Keratinocyte (primary cell): ENCODE results near the gene SCLY. TPM values are rescaled to one million over a fixed set of nuclear protein-coding genes. Genes with fewer than 3 reads are reported as not detected.
A peak's percentile ranks its signal among the peaks of the same experiment; 100 is the strongest.

Experiments used
- DNase-seq: peaks from one replicate; pipeline ENCODE4 v3.0.0-alpha.2; 2011; ENCODE audit warnings: low read depth, missing footprints, low spot score
- FAIRE-seq: peaks from 2 replicates; lab custom pipeline; 2011; peaks lifted over from hg19 to GRCh38; lab: Jason Lieb, UNC
- H2AFZ ChIP-seq: 2 replicates; pipeline ENCODE4 v1.6.0; 2012; ENCODE audit warnings: low read length, control low read depth, inconsistent platforms; ENCODE audit not compliant: control insufficient read depth
- H3K27ac ChIP-seq: 2 replicates; pipeline ENCODE4 v1.5.1; 2011; ENCODE audit warnings: low read length; ENCODE audit not compliant: control insufficient read depth, insufficient read depth
- H3K27me3 ChIP-seq: 3 replicates; pipeline ENCODE4 v1.6.0; 2011; ENCODE audit warnings: low read length; ENCODE audit not compliant: control insufficient read depth, insufficient read depth; ENCODE audit errors: extremely low read depth
- H3K36me3 ChIP-seq, 2 experiments: 2 replicates in 1 of 2; 3 replicates in 1 of 2; pipeline ENCODE4 v1.5.1; 2011; ENCODE audit warnings: low read length in 2 of 2, mild to moderate bottlenecking in 1 of 2; ENCODE audit not compliant: control insufficient read depth in 2 of 2, insufficient read depth in 2 of 2; ENCODE audit errors: extremely low read depth in 1 of 2
- H3K4me1 ChIP-seq: 3 replicates; pipeline ENCODE4 v1.5.1; 2011; ENCODE audit warnings: low read length; ENCODE audit not compliant: control insufficient read depth, insufficient read depth; ENCODE audit errors: extremely low read depth
- H3K4me2 ChIP-seq: 3 replicates; pipeline ENCODE4 v1.6.0; 2011; ENCODE audit warnings: low read depth, low read length; ENCODE audit not compliant: control insufficient read depth, insufficient read depth; ENCODE audit errors: extremely low read depth
- H3K4me3 ChIP-seq, 3 experiments: fragments of 200-600 bp in 1 of 3; sonication (generic) in 1 of 3; 2 replicates in 2 of 3; 3 replicates in 1 of 3; pipeline ENCODE4 v1.5.1; 2011 to 2016; ENCODE audit warnings: low read length in 3 of 3, mild to moderate bottlenecking in 3 of 3, control low read depth in 2 of 3, inconsistent platforms in 1 of 3, low read depth in 1 of 3, mixed read lengths in 1 of 3, mixed run types in 1 of 3, moderate library complexity in 1 of 3; ENCODE audit not compliant: control insufficient read depth in 2 of 3, insufficient read depth in 2 of 3; ENCODE audit errors: extremely low read depth in 1 of 3
- H3K79me2 ChIP-seq: 2 replicates; pipeline ENCODE4 v1.6.0; 2012; ENCODE audit warnings: low read length; ENCODE audit not compliant: control insufficient read depth, insufficient read depth
- H3K9ac ChIP-seq: 3 replicates; pipeline ENCODE4 v1.6.0; 2011; ENCODE audit warnings: low read length; ENCODE audit not compliant: control insufficient read depth, insufficient read depth; ENCODE audit errors: extremely low read depth
- H3K9me1 ChIP-seq: 3 replicates; pipeline ENCODE4 v1.6.0; 2011; ENCODE audit warnings: low read length; ENCODE audit not compliant: control insufficient read depth, insufficient read depth; ENCODE audit errors: extremely low read depth
- H3K9me3 ChIP-seq: 2 replicates; pipeline ENCODE4 v1.5.1; 2012; ENCODE audit warnings: low read depth, low read length; ENCODE audit not compliant: control insufficient read depth
- H4K20me1 ChIP-seq: 3 replicates; pipeline ENCODE4 v1.6.0; 2011; ENCODE audit warnings: low read length; ENCODE audit not compliant: control insufficient read depth, insufficient read depth; ENCODE audit errors: extremely low read depth
- EZH2 ChIP-seq: IDR thresholded peaks from one replicate; pipeline ENCODE4 v1.6.1; 2012; ENCODE audit warnings: inconsistent platforms, mild to moderate bottlenecking, low read length, moderate library complexity
- dilution Hi-C: fragments of 300-500 bp; cut with MboI; formaldehyde crosslinking; loops from one replicate; pipeline ENCODE4 v1.7.0; 2020; ENCODE audit warnings: low sequenced_read_pairs; ENCODE audit not compliant: extremely low pct_ligation_motif_present
- polyA plus RNA-seq, 5 experiments: library from polyadenylated mRNA; depleted of rRNA in 3 of 5; stranded (reverse) in 3 of 5; stranded (forward) in 1 of 5; unstranded in 1 of 5; fragments of >200 nt; gene quantifications; 1 replicate in 1 of 5; 2 replicates in 3 of 5; 3 replicates in 1 of 5; pipeline versions ENCODE4 v1.2.1 to v1.2.3, GENCODE V29; 2011 to 2012; ENCODE audit warnings: missing spikeins in 2 of 5, low read depth in 1 of 5, low replicate concordance in 1 of 5
- TF ChIP-seq, protein P1 (sequence below), 3 experiments: IDR thresholded peaks in 1 of 3; conservative IDR thresholded peaks in 1 of 3; optimal IDR thresholded peaks in 1 of 3; 2 replicates in 2 of 3; 3 replicates in 1 of 3; pipeline versions ENCODE3 to v1.5.1; 2011; ENCODE audit warnings: low read length in 3 of 3, mild to moderate bottlenecking in 3 of 3, moderate library complexity in 2 of 3, control low read depth in 1 of 3, inconsistent platforms in 1 of 3; ENCODE audit not compliant: insufficient read depth in 2 of 3; ENCODE audit errors: extremely low read depth in 1 of 3

Gene SCLY
- polyA plus RNA-seq, 1 donor (not counting 4 experiments of a cell fraction or from before 2014, with no cell fraction given) = 11.8 TPM

DNA sequence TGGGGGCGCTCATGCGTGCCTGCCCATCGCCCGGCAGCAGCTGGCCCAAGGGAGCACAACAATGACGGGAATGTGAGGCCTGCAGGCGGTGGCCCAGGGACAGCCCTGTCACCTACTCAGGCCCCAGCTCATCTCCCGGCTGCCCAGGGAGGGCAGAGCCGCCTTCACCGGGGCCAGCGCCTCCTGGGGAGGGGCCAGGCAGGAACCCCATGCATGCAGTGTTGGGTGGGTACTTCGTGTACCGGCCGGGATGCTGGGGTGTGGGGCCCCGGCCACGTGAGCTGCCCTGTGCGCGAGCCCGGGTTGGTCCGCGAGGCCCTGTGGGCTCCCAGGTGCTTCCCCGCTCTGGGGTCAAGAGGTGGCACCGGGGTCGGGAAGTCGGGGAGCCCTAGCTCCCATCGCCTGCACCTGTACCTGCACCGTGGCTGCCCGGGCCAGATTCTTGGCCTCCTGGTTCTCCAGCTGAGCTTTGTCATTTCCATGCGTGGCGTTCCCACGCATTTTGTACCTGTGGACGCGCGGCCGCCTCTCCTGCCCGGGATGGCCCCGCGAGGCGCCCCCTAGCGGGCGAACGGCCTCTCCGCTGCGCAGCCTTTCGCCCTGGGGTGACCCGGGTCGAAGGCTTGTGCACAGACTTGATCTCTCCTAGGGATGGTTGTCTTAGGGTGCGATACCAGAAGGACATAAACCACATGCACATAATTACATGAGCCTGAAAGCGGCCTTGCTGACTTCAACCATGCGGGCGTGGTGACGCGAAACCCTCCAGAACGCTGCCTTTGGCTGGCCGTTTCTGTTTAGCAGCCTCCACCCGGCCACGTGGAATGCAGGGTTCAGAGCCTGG is 78.6 kb downstream of the SCLY start:
- no peaks in the 10 kb centered on the region for H3K27me3 ChIP-seq
- H3K4me3 ChIP-seq = no peak overlapping the region
- peaks cover 30% of the 10 kb centered on the region for H3K4me1 ChIP-seq
- no peak overlapping the region for H3K27ac ChIP-seq
- no peaks in the 10 kb centered on the region for H3K79me2 ChIP-seq
- H4K20me1 ChIP-seq = no peaks in the 10 kb centered on the region
- dilution Hi-C loops = no loop called here
- H3K9me3 ChIP-seq = no peaks in the 10 kb centered on the region
- no peak overlapping the region for H3K4me2 ChIP-seq
- TF ChIP-seq EZH2 = no peak
- TF ChIP-seq, protein P1, sequence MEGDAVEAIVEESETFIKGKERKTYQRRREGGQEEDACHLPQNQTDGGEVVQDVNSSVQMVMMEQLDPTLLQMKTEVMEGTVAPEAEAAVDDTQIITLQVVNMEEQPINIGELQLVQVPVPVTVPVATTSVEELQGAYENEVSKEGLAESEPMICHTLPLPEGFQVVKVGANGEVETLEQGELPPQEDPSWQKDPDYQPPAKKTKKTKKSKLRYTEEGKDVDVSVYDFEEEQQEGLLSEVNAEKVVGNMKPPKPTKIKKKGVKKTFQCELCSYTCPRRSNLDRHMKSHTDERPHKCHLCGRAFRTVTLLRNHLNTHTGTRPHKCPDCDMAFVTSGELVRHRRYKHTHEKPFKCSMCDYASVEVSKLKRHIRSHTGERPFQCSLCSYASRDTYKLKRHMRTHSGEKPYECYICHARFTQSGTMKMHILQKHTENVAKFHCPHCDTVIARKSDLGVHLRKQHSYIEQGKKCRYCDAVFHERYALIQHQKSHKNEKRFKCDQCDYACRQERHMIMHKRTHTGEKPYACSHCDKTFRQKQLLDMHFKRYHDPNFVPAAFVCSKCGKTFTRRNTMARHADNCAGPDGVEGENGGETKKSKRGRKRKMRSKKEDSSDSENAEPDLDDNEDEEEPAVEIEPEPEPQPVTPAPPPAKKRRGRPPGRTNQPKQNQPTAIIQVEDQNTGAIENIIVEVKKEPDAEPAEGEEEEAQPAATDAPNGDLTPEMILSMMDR (optimal IDR thresholded peaks at IDR 0.05 in 1 of 3, IDR thresholded peaks at IDR 0.05 in 1 of 3, conservative IDR thresholded peaks at IDR 0.05 in 1 of 3; ENCODE audit: extremely low read depth in 1 of 3, insufficient read depth in 2 of 3, low read length in 3 of 3) = peak in 2 of 3 experiments; percentile 40 to 84
- FAIRE-seq (no peak), DNase-seq (no peak)
- no peak overlapping the region for H2AFZ ChIP-seq
- no peaks in the 10 kb centered on the region for H3K36me3 ChIP-seq
- no peak overlapping the region for H3K9ac ChIP-seq
- no peaks in the 10 kb centered on the region for H3K9me1 ChIP-seq

DNA sequence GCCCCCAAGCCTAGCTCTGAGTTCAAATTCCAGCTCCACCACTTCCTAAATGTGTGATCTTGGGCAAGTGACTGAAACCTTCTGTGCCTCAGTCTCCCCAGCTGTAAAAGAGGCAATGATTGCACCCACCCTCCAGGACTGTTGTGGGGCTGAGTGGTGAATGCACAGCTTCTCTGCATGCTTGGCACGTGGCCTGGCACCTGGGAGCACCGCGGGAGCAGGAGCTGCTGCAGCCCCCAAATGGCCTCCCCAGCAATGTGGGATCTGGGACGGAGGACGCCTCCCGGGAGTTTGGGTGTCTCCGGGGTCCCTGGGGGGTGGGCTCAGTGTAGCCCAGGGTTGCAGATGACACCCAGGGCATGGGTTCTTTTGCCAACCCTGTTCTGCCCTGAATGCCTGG is 79.2 kb downstream of the SCLY start:
- Histone ChIP-seq H3K36me3 (no peaks in the 10 kb centered on the region), H3K79me2 (no peaks in the 10 kb centered on the region), H4K20me1 (no peaks in the 10 kb centered on the region), H3K9ac (no peak overlapping the region), H3K4me3 (no peak overlapping the region), H3K4me2 (no peak overlapping the region), H3K4me1 (peaks cover 30% of the 10 kb centered on the region), H3K9me3 (no peaks in the 10 kb centered on the region), H2AFZ (no peak overlapping the region), H3K27ac (no peak overlapping the region), H3K9me1 (no peaks in the 10 kb centered on the region), H3K27me3 (no peaks in the 10 kb centered on the region)
- DNase-seq (no peak), FAIRE-seq (no peak)
- no peak for TF ChIP-seq EZH2
- TF ChIP-seq, protein P1 (optimal IDR thresholded peaks at IDR 0.05 in 1 of 3, IDR thresholded peaks at IDR 0.05 in 1 of 3, conservative IDR thresholded peaks at IDR 0.05 in 1 of 3; ENCODE audit: extremely low read depth in 1 of 3, insufficient read depth in 2 of 3, low read length in 3 of 3) = no peak
- dilution Hi-C loops = no loop called here
